D721Med (cell line): ENCODE results near the gene PRIMA1.

Experiments
- DNase-seq: peaks from one replicate; pipeline ENCODE4 v3.0.0; 2011; ENCODE audit warnings: low spot score; ENCODE audit not compliant: insufficient read length
- FAIRE-seq: peaks from 2 replicates; lab custom pipeline; 2011; peaks lifted over from hg19 to GRCh38; lab: Jason Lieb, UNC
- TF ChIP-seq, protein P1 (sequence below): IDR thresholded peaks from 2 replicates; pipeline ENCODE4 v1.5.1; 2012; ENCODE audit warnings: mild to moderate bottlenecking, control low read depth; ENCODE audit not compliant: insufficient read depth; ENCODE audit errors: missing control alignments

Gene PRIMA1

DNA sequence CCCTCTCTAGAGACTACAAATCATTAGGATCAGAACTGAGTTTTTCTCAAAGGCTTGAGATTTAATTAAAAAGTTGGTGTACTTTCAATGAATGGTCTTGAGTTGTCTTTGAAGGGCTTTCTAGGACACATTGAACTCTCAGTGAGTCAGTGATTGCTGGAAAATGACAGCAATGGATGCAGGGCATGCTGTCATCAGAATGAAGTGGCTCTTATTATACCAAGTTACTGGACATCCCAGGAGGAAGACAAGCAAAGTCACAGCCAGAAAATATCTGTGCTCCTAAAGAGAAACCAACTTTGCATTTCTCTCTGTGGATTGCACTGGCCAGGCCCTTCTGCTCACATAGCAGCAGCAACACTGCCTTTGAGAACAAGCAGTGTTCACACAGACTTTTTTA, 112.6 kb downstream of the PRIMA1 start:
- FAIRE-seq (no peak), DNase-seq (no peak)
- TF ChIP-seq, protein P1, sequence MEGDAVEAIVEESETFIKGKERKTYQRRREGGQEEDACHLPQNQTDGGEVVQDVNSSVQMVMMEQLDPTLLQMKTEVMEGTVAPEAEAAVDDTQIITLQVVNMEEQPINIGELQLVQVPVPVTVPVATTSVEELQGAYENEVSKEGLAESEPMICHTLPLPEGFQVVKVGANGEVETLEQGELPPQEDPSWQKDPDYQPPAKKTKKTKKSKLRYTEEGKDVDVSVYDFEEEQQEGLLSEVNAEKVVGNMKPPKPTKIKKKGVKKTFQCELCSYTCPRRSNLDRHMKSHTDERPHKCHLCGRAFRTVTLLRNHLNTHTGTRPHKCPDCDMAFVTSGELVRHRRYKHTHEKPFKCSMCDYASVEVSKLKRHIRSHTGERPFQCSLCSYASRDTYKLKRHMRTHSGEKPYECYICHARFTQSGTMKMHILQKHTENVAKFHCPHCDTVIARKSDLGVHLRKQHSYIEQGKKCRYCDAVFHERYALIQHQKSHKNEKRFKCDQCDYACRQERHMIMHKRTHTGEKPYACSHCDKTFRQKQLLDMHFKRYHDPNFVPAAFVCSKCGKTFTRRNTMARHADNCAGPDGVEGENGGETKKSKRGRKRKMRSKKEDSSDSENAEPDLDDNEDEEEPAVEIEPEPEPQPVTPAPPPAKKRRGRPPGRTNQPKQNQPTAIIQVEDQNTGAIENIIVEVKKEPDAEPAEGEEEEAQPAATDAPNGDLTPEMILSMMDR, result no peak

DNA sequence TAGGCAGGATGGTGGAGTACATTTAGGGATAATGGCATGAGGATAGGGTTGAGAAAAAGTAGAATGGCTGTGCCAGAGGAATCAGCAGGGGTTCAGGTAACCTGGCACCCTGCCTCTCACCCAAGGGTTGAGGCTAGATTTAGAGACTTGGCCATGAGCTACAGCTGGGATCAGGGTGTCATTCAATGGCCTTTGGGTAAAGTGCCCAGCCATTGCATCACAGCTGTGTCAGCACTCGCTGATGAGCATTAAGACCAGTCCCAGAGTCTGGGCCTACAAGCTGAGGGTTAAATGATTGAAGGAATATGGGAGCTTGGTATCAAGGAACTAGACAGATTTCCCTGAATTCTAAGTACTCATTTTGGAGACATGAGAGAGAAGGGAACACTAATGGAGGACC, 113.9 kb downstream of the PRIMA1 start:
- FAIRE-seq (no peak), DNase-seq (no peak)
- TF ChIP-seq, protein P1, result no peak

DNA sequence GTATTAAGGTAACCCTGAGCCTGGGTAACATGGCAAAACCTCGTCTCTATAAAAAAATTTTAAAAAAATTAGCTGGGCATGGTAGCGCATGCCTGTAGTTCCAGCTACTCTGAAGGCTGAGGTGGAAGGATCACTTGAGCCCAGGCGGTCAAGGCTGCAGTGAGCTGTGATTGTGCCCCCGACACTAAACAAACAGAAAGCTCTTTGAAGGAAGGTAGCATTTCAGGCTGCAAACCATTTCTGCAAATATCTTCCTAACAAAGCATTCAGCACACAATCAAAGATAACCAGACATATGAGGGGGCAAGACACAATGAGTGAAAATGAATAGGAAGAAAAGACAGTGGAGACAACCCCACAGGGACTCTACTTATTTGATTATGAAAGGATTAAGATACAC, 118.7 kb downstream of the PRIMA1 start:
- no peak for DNase-seq
- FAIRE-seq, result no peak
- TF ChIP-seq, protein P1, result no peak
